IPS-NIHi11 (cell line): ENCODE data around the gene SYNPO2.

Experiments
- DNase-seq: peaks from one replicate; pipeline ENCODE4 v3.0.0; 2012; ENCODE audit warnings: mixed read lengths, low spot score

The SYNPO2 gene

GRCh38 chr4:118931786-118932185, 43.1 kb downstream of the SYNPO2 start:
- DNase-seq: no peak

- DNase-seq: no peak
Observed at GRCh38 chr4:118935819-118936218, 47.2 kb downstream of the SYNPO2 start.

GRCh38 chr4:118936406-118936805, 47.8 kb downstream of the SYNPO2 start:
- no peak for DNase-seq

GRCh38 chr4:118939169-118939783, 50.6 kb downstream of the SYNPO2 start:
- DNase-seq: no peak

- DNase-seq: no peak
Observed at GRCh38 chr4:118941149-118941548, 52.5 kb downstream of the SYNPO2 start.

GRCh38 chr4:118941799-118942198, 53.1 kb downstream of the SYNPO2 start:
- no peak for DNase-seq

- DNase-seq: no peak
Observed at GRCh38 chr4:118942465-118942864, 53.8 kb downstream of the SYNPO2 start.

- DNase-seq: no peak
Observed at GRCh38 chr4:118947095-118947494, 58.4 kb downstream of the SYNPO2 start.

GRCh38 chr4:118948545-118949144, 60.0 kb downstream of the SYNPO2 start:
- DNase-seq: no peak

GRCh38 chr4:118950224-118950623, 61.6 kb downstream of the SYNPO2 start:
- DNase-seq: no peak

- no peak for DNase-seq
Observed at GRCh38 chr4:118950929-118951570, 62.4 kb downstream of the SYNPO2 start.

GRCh38 chr4:118953276-118953675, 64.6 kb downstream of the SYNPO2 start:
- no peak for DNase-seq

- DNase-seq: no peak
Observed at GRCh38 chr4:118954246-118954645, 65.6 kb downstream of the SYNPO2 start.

- DNase-seq: no peak
Observed at GRCh38 chr4:118955515-118955914, 66.9 kb downstream of the SYNPO2 start.

- DNase-seq: no peak
Observed at GRCh38 chr4:118957722-118958445, 69.2 kb downstream of the SYNPO2 start.

GRCh38 chr4:118962540-118962939, 73.9 kb downstream of the SYNPO2 start:
- no peak for DNase-seq

- no peak for DNase-seq
Observed at GRCh38 chr4:118964891-118965411, 76.3 kb downstream of the SYNPO2 start.

GRCh38 chr4:118967393-118967792, 78.7 kb downstream of the SYNPO2 start:
- no peak for DNase-seq

- peak; percentile 49 for DNase-seq
Observed at GRCh38 chr4:118968005-118968404, 79.4 kb downstream of the SYNPO2 start.

GRCh38 chr4:118968813-118969212, 80.2 kb downstream of the SYNPO2 start:
- no peak for DNase-seq

- DNase-seq: peak; percentile 38
Observed at GRCh38 chr4:118969359-118969758, 80.7 kb downstream of the SYNPO2 start.

GRCh38 chr4:118972167-118972566, 83.5 kb downstream of the SYNPO2 start:
- no peak for DNase-seq

- DNase-seq: no peak
Observed at GRCh38 chr4:118973295-118973694, 84.6 kb downstream of the SYNPO2 start.
